ENCODE data around the gene BLVRB. TPM values are rescaled to one million over a fixed set of nuclear protein-coding genes. Genes with fewer than 3 reads are reported as not detected.
A peak's percentile ranks its signal among the peaks of the same experiment; 100 is the strongest.

BLVRB gene
- total and polyA plus RNA-seq, 9 of the 15 experiments (the other 6 are each of a cell fraction or from before 2014, with no cell fraction given) = 81.1 to 749 (median 331) TPM

DNA sequence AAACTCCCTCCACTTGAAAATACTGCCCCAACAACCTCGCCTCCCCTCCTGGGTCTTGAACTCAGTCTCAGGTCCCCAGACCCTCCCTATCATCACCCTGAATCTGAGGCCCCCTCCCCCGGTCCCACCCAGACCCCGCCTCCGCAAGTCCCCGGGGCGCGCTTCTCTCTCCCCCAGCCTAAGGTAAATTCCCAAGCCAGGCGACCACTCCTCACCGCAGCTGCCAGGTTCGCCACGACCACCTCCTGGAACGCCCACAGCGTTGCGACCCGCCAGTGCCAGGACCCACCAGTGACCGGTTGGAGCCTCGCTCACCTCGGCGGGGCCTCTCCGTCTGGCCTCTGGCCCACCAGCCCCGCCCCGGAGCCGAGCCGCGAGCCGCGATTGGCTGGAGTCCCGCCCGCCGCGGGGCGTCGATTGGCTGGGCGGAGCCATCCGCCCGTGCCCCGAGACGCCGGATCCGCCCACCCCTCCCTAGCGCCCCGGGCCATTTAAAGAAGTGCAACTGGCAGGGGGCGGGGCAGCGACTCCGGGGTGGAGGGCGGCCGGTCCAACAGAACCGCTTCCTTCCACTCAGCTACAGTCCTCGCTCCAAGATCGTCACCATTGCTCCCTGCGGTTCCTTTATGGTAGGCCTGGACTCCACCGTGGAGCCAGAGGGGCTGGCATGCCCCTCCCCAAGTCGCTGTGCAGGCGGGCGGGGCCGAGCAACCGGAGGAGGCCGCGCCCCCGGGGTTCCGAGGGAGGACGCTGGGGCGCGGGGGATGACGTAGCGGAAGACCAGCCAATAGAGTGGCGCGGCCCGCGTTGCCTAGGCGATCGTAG is 21.3 kb downstream of the BLVRB start, which contains the start of gene SERTAD3 (continued):
- TF ChIP-seq ATF7 (IDR thresholded peaks at IDR 0.05) (peak; percentile 87; the same call in 1 of the 2 replicates), CBFA2T3 (IDR thresholded peaks at IDR 0.05) (no peak), CHCHD3 (CRISPR knock-in tag; IDR thresholded peaks at IDR 0.05) (0 out of 2 replicates have a peak, but pooled peaks have one; percentile 7), ELF1 (tag; IDR thresholded peaks at IDR 0.05) (no peak), ARNT (IDR thresholded peaks at IDR 0.05) (no peak), ELK3 (CRISPR knock-in tag; IDR thresholded peaks at IDR 0.05) (no peak), BRF2 (IDR thresholded peaks at IDR 0.05; ENCODE audit: borderline replicate concordance, insufficient read depth, insufficient read length) (no peak), ASH1L (IDR thresholded peaks at IDR 0.05; ENCODE audit: borderline replicate concordance, low read depth, partially characterized antibody) (peak; percentile 4), ELK1 (CRISPR knock-in tag; IDR thresholded peaks at IDR 0.05) (no peak), XRCC5 (IDR thresholded peaks at IDR 0.05; ENCODE audit: low read depth, low read length) (no peak), TAF1 (IDR thresholded peaks at IDR 0.05; ENCODE audit: control insufficient read depth, extremely low read depth, insufficient read depth, low read length, severe bottlenecking) (peak; percentile 88), NCOA2 (IDR thresholded peaks at IDR 0.05; ENCODE audit: partially characterized antibody in 2 of 2) (no peak), SNIP1 (IDR thresholded peaks at IDR 0.05; ENCODE audit: low read depth) (no peak), NCOA6 (IDR thresholded peaks at IDR 0.05) (0 out of 2 replicates have a peak, but pooled peaks have one; percentile 10), ZNF57 (CRISPR knock-in tag; IDR thresholded peaks at IDR 0.05) (no peak)
- TF ChIP-seq, protein P1, sequence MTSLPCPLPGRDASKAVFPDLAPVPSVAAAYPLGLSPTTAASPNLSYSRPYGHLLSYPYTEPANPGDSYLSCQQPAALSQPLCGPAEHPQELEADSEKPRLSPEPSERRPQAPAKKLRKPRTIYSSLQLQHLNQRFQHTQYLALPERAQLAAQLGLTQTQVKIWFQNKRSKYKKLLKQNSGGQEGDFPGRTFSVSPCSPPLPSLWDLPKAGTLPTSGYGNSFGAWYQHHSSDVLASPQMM (CRISPR knock-in tag; IDR thresholded peaks at IDR 0.05) = no peak
- TF ChIP-seq, protein P2, sequence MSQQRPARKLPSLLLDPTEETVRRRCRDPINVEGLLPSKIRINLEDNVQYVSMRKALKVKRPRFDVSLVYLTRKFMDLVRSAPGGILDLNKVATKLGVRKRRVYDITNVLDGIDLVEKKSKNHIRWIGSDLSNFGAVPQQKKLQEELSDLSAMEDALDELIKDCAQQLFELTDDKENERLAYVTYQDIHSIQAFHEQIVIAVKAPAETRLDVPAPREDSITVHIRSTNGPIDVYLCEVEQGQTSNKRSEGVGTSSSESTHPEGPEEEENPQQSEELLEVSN (IDR thresholded peaks at IDR 0.05; ENCODE audit: borderline replicate concordance in 1 of 2, extremely low read depth in 1 of 2, insufficient read depth in 1 of 2, insufficient read length in 1 of 2, low read depth in 1 of 2, low read length in 1 of 2, poor library complexity in 1 of 2, severe bottlenecking in 1 of 2) = no peak
- TF ChIP-seq, protein P3, sequence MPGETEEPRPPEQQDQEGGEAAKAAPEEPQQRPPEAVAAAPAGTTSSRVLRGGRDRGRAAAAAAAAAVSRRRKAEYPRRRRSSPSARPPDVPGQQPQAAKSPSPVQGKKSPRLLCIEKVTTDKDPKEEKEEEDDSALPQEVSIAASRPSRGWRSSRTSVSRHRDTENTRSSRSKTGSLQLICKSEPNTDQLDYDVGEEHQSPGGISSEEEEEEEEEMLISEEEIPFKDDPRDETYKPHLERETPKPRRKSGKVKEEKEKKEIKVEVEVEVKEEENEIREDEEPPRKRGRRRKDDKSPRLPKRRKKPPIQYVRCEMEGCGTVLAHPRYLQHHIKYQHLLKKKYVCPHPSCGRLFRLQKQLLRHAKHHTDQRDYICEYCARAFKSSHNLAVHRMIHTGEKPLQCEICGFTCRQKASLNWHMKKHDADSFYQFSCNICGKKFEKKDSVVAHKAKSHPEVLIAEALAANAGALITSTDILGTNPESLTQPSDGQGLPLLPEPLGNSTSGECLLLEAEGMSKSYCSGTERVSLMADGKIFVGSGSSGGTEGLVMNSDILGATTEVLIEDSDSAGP (CRISPR knock-in tag; IDR thresholded peaks at IDR 0.05) = no peak
- TF ChIP-seq, protein P4, sequence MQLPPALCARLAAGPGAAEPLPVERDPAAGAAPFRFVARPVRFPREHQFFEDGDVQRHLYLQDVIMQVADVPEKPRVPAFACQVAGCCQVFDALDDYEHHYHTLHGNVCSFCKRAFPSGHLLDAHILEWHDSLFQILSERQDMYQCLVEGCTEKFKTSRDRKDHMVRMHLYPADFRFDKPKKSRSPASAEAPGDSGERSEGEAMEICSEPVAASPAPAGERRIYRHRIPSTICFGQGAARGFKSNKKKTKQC (CRISPR knock-in tag; IDR thresholded peaks at IDR 0.05) = peak; percentile 43; the same call in 1 of the 2 replicates

Measured in K562 (cell line).